HepG2 (cell line): ENCODE results near the gene LCK. TPM values are rescaled to one million over a fixed set of nuclear protein-coding genes. Genes with fewer than 3 reads are reported as not detected.

Experiments used
- HMG20A ChIP-seq: IDR thresholded peaks from 2 replicates; pipeline ENCODE4 v1.6.1; 2016; ENCODE audit warnings: borderline replicate concordance
- JUN ChIP-seq: sonication (generic); formaldehyde crosslinking; IDR thresholded peaks from 2 replicates; pipeline ENCODE4 v1.4.0; 2020; ENCODE audit warnings: mild to moderate bottlenecking, missing genetic modification reagents
- KAT2B ChIP-seq: fragments of 150-350 bp; IDR thresholded peaks from 2 replicates; pipeline ENCODE4 v1.6.1; 2014; ENCODE audit warnings: low read depth, low read length, borderline replicate concordance
- KDM3A ChIP-seq: IDR thresholded peaks from 2 replicates; pipeline ENCODE4 v1.6.1; 2018; ENCODE audit warnings: low read depth, missing compliant biosample characterization
- KLF16 ChIP-seq, 2 experiments: sonication (generic) in 1 of 2; formaldehyde crosslinking in 1 of 2; IDR thresholded peaks; 2 replicates each; pipeline versions ENCODE4 v1.6.1 to v1.8.0; 2016 to 2023; ENCODE audit warnings: missing genetic modification reagents in 2 of 2, missing compliant biosample characterization in 1 of 2
- MTERF4 ChIP-seq: sonication (generic); formaldehyde crosslinking; IDR thresholded peaks from 2 replicates; pipeline ENCODE4 v1.8.0; 2023; ENCODE audit warnings: mild to moderate bottlenecking, missing genetic modification reagents
- SKIL ChIP-seq: sonication (generic); formaldehyde crosslinking; IDR thresholded peaks from 2 replicates; pipeline ENCODE4 v1.8.0; 2022; ENCODE audit warnings: missing genetic modification reagents, mild to moderate bottlenecking, moderate library complexity, borderline replicate concordance
- SNAPC2 ChIP-seq: sonication (generic); formaldehyde crosslinking; IDR thresholded peaks from 2 replicates; pipeline ENCODE4 v1.8.1; 2022; ENCODE audit warnings: mild to moderate bottlenecking, missing genetic modification reagents
- SP4 ChIP-seq: sonication (generic); formaldehyde crosslinking; IDR thresholded peaks from 2 replicates; pipeline ENCODE4 v1.8.1; 2023; ENCODE audit warnings: mild to moderate bottlenecking, missing genetic modification reagents
- SRY ChIP-seq: sonication (generic); formaldehyde crosslinking; IDR thresholded peaks from 2 replicates; pipeline ENCODE4 v1.8.0; 2022; ENCODE audit warnings: mild to moderate bottlenecking, missing genetic modification reagents
- TEAD2 ChIP-seq: sonication (generic); formaldehyde crosslinking; IDR thresholded peaks from 2 replicates; pipeline ENCODE4 v1.9.0; 2021; ENCODE audit warnings: missing genetic modification reagents
- TGIF2 ChIP-seq: IDR thresholded peaks from 2 replicates; pipeline ENCODE4 v1.6.1; 2016; ENCODE audit warnings: control low read depth, missing compliant biosample characterization
- ZBTB21 ChIP-seq: sonication (generic); formaldehyde crosslinking; IDR thresholded peaks from 2 replicates; pipeline ENCODE4 v1.4.0; 2020; ENCODE audit warnings: missing genetic modification reagents
- ZC3H13 ChIP-seq: sonication (generic); formaldehyde crosslinking; IDR thresholded peaks from 2 replicates; pipeline ENCODE4 v1.8.1; 2023; ENCODE audit warnings: mild to moderate bottlenecking, missing genetic modification reagents, moderate library complexity
- ZNF543 ChIP-seq: sonication (generic); formaldehyde crosslinking; IDR thresholded peaks from 2 replicates; pipeline ENCODE4 v1.4.0; 2020; ENCODE audit warnings: mild to moderate bottlenecking, missing genetic modification reagents
- ZNF563 ChIP-seq: sonication (generic); formaldehyde crosslinking; IDR thresholded peaks from 2 replicates; pipeline ENCODE4 v1.8.0; 2022; ENCODE audit warnings: mild to moderate bottlenecking, moderate library complexity, missing genetic modification reagents
- polyA plus RNA-seq, 8 experiments: library from polyadenylated mRNA; depleted of rRNA in 3 of 8; stranded (reverse) in 7 of 8; unstranded in 1 of 8; fragments of >200 nt; fragmentation: Illumina TruSeq in 4 of 8; extraction: Trizol in 4 of 8; gene quantifications; 2 replicates each; pipeline versions ENCODE4 v1.2.1 to v1.2.3, GENCODE V29; 2011 to 2016; ENCODE audit warnings: low read depth in 4 of 8, missing spikeins in 1 of 8, mixed read lengths in 1 of 8; ENCODE audit not compliant: insufficient read depth in 1 of 8
- total RNA-seq, 5 experiments: library from RNA; depleted of rRNA; stranded (reverse); fragments of >200 nt; fragmentation: Illumina TruSeq; extraction: Trizol; gene quantifications; 2 replicates each; pipeline ENCODE4 v1.2.3, GENCODE V29; 2016; ENCODE audit warnings: low read depth in 1 of 5
- TF ChIP-seq, protein P1 (sequence below): sonication (generic); formaldehyde crosslinking; IDR thresholded peaks from 2 replicates; pipeline ENCODE4 v1.4.0; 2020; ENCODE audit warnings: mild to moderate bottlenecking, missing genetic modification reagents, borderline replicate concordance
- TF ChIP-seq, protein P2 (sequence below): sonication (generic); IDR thresholded peaks from 2 replicates; pipeline ENCODE4 v1.6.1; 2016; ENCODE audit warnings: low read depth, borderline replicate concordance
- TF ChIP-seq, protein P3 (sequence below): sonication (generic); formaldehyde crosslinking; IDR thresholded peaks from 2 replicates; pipeline ENCODE4 v1.5.0; 2020; ENCODE audit warnings: missing genetic modification reagents

The LCK gene
- total and polyA plus RNA-seq, 2 of the 13 experiments (the other 11 are each of a cell fraction or from before 2014, with no cell fraction given) = 0.93 to 1.8 TPM

DNA sequence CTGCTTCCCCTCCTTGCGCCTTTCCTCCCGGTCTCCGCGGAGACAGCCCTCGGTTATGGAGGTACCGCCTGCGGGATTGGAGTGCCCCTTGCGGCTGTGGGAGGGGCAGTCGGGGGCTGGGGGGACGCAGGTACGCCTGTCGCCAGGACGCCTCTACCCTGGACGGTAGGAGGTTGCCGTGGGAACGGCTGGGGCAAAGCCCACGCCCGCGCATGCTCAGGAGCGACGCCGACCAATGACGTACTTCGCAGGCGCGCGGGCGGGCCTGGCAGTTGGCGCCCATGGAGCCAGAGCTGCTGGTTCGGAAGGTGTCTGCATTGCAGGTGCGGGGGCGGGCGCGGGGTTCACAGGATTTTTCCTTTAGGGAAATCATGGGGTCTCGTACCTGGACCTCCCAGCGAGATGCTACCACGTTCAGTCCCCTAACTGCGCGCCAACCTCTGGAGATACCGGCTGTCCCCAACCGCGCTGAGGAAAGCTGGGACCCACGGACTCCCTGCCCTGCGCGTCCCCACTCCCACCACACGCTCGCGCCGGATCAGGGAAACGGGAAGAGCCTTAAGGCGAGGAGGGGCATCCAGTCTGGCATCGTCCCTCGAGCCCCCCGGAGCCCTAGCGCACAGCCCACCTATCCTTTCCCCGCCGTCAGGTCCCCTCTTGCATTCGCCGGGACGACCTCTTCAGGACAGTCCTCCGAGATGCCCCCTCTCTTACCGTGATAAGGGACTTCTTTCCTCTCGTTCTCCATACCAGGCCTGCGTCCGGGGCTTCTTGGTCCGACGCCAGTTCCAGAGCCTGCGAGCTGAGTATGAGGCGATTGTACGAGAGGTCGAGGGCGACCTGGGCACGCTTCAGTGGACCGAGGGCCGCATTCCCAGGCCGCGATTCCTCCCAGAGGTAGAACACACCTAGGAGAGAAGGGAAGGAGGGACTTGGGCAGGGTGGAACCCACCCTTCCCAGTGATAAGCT is 45.4 kb upstream of the LCK start, which contains the start of gene IQCC (continued):
- TF ChIP-seq, protein P1, sequence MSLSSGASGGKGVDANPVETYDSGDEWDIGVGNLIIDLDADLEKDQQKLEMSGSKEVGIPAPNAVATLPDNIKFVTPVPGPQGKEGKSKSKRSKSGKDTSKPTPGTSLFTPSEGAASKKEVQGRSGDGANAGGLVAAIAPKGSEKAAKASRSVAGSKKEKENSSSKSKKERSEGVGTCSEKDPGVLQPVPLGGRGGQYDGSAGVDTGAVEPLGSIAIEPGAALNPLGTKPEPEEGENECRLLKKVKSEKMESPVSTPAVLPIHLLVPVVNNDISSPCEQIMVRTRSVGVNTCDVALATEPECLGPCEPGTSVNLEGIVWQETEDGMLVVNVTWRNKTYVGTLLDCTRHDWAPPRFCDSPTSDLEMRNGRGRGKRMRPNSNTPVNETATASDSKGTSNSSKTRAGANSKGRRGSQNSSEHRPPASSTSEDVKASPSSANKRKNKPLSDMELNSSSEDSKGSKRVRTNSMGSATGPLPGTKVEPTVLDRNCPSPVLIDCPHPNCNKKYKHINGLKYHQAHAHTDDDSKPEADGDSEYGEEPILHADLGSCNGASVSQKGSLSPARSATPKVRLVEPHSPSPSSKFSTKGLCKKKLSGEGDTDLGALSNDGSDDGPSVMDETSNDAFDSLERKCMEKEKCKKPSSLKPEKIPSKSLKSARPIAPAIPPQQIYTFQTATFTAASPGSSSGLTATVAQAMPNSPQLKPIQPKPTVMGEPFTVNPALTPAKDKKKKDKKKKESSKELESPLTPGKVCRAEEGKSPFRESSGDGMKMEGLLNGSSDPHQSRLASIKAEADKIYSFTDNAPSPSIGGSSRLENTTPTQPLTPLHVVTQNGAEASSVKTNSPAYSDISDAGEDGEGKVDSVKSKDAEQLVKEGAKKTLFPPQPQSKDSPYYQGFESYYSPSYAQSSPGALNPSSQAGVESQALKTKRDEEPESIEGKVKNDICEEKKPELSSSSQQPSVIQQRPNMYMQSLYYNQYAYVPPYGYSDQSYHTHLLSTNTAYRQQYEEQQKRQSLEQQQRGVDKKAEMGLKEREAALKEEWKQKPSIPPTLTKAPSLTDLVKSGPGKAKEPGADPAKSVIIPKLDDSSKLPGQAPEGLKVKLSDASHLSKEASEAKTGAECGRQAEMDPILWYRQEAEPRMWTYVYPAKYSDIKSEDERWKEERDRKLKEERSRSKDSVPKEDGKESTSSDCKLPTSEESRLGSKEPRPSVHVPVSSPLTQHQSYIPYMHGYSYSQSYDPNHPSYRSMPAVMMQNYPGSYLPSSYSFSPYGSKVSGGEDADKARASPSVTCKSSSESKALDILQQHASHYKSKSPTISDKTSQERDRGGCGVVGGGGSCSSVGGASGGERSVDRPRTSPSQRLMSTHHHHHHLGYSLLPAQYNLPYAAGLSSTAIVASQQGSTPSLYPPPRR (CRISPR knock-in tag) = 0 out of 2 replicates have a peak, but pooled peaks have one; percentile 36
- TF ChIP-seq, protein P2, sequence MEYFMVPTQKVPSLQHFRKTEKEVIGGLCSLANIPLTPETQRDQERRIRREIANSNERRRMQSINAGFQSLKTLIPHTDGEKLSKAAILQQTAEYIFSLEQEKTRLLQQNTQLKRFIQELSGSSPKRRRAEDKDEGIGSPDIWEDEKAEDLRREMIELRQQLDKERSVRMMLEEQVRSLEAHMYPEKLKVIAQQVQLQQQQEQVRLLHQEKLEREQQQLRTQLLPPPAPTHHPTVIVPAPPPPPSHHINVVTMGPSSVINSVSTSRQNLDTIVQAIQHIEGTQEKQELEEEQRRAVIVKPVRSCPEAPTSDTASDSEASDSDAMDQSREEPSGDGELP = no peak; the same call in 1 of the 2 replicates
- TF ChIP-seq TGIF2 (CRISPR knock-in tag) (peak; percentile 64), JUN (CRISPR knock-in tag) (no peak), ZBTB21 (no peak), KAT2B (no peak), SKIL (CRISPR knock-in tag) (no peak), MTERF4 (CRISPR knock-in tag) (0 out of 2 replicates have a peak, but pooled peaks have one; percentile 15), SRY (CRISPR knock-in tag) (peak; percentile 55; the same call in 1 of the 2 replicates), SNAPC2 (CRISPR knock-in tag) (no peak), SP4 (CRISPR knock-in tag) (0 out of 2 replicates have a peak, but pooled peaks have one; percentile 17), ZNF563 (CRISPR knock-in tag) (0 out of 2 replicates have a peak, but pooled peaks have one; percentile 2), KDM3A (CRISPR knock-in tag) (no peak), ZC3H13 (0 out of 2 replicates have a peak, but pooled peaks have one; percentile 45), ZNF543 (no peak), KLF16 (CRISPR knock-in tag; IDR thresholded peaks at IDR 0.05) (peak in 1 of 2 experiments; percentile 45; a peak in 1 of 4 replicates), HMG20A (CRISPR knock-in tag) (no peak), TEAD2 (CRISPR knock-in tag) (no peak)
- TF ChIP-seq, protein P3, sequence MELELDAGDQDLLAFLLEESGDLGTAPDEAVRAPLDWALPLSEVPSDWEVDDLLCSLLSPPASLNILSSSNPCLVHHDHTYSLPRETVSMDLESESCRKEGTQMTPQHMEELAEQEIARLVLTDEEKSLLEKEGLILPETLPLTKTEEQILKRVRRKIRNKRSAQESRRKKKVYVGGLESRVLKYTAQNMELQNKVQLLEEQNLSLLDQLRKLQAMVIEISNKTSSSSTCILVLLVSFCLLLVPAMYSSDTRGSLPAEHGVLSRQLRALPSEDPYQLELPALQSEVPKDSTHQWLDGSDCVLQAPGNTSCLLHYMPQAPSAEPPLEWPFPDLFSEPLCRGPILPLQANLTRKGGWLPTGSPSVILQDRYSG (CRISPR knock-in tag) = no peak
